MCF 10A (cell line): Measurements from ENCODE around the gene ENTPD5. TPM values are rescaled to one million over a fixed set of nuclear protein-coding genes. Genes with fewer than 3 reads are reported as not detected.

ENCODE experiments used
- Bru-seq: library from RNA; stranded (reverse); fragments of 400-500 nt; gene quantifications from one replicate; lab custom pipeline; 2021; lab: Mats Ljungman, UMichigan
- BruChase-seq, 2 experiments: library from RNA; stranded (reverse); fragments of 400-500 nt; gene quantifications; one replicate each; lab custom pipeline; 2021; lab: Mats Ljungman, UMichigan
- BruUV-seq: library from RNA; stranded (reverse); fragments of 400-500 nt; replicated peaks from 2 replicates; lab custom pipeline; 2021; lab: Mats Ljungman, UMichigan
- CTCF ChIA-PET: fragments of 300-600 bp; sonication (Branson Sonifier 250); formaldehyde crosslinking; extraction: SDS; loops from one replicate; lab custom pipeline; 2021; ENCODE audit warnings: antibody characterized with exemption, inconsistent platforms; lab: Yijun Ruan, JAX
- POLR2A ChIA-PET: fragments of 300-600, 350-650 bp; sonication (Branson Sonifier 250); formaldehyde crosslinking; extraction: SDS; loops from one replicate; lab custom pipeline; 2020; ENCODE audit warnings: antibody characterized with exemption, inconsistent platforms; lab: Yijun Ruan, JAX
- DNase-seq: peaks from one replicate; pipeline ENCODE4 v3.0.0-alpha.2; 2018; ENCODE audit not compliant: unreplicated experiment
- H3K27ac Mint-ChIP-seq: one replicate; pipeline ENCODE4 v1.8.0; 2022; ENCODE audit warnings: mild to moderate bottlenecking, low read depth, mixed read lengths; ENCODE audit not compliant: unreplicated experiment
- H3K27me3 Mint-ChIP-seq: one replicate; pipeline ENCODE4 v1.8.0; 2022; ENCODE audit warnings: mixed read lengths; ENCODE audit not compliant: insufficient read depth, unreplicated experiment
- H3K36me3 Mint-ChIP-seq: one replicate; pipeline ENCODE4 v1.8.0; 2022; ENCODE audit warnings: mild to moderate bottlenecking, moderate library complexity, mixed read lengths; ENCODE audit not compliant: insufficient read depth, unreplicated experiment
- H3K4me1 Mint-ChIP-seq: one replicate; pipeline ENCODE4 v1.8.0; 2022; ENCODE audit warnings: mixed read lengths; ENCODE audit not compliant: insufficient read depth, unreplicated experiment
- H3K4me3 Mint-ChIP-seq: one replicate; pipeline ENCODE4 v1.8.0; 2022; ENCODE audit warnings: mild to moderate bottlenecking, moderate library complexity, mixed read lengths; ENCODE audit not compliant: unreplicated experiment
- H3K9me3 Mint-ChIP-seq: one replicate; pipeline ENCODE4 v1.8.0; 2022; ENCODE audit warnings: mixed read lengths; ENCODE audit not compliant: unreplicated experiment
- intact Hi-C: fragments of 100-400 bp; cut with micrococcal nuclease; formaldehyde crosslinking; loops from 2 replicates; pipeline ENCODE4 v1.14.1; 2022
- long read RNA-seq: library from polyadenylated mRNA; stranded (forward); transcript quantifications from one replicate; pipeline ENCODE4 v2.0.0, GENCODE V29; 2022
- total RNA-seq: library from RNA; stranded (reverse); gene quantifications from 2 replicates; pipeline ENCODE4 v1.2.3, GENCODE V29; 2022
- TF ChIP-seq, protein P1 (sequence below): fragments of 200-600 bp; IDR thresholded peaks from one replicate; pipeline ENCODE4 v1.8.0; 2022; ENCODE audit warnings: antibody characterized with exemption, mild to moderate bottlenecking; ENCODE audit not compliant: unreplicated experiment

Gene ENTPD5
- total RNA-seq (13.9 and 15.8 TPM in 2 replicates), Bru-seq, nascent RNA (percentile 57 among the genes with signal in this experiment), BruChase-seq, experiment 1, labeled RNA remaining after a 6-hour chase (percentile 62 among the genes with signal in this experiment), BruChase-seq, experiment 2, labeled RNA remaining after a 2-hour chase (percentile 63 among the genes with signal in this experiment)
- long read RNA-seq, full-length matches to known transcripts: 5 of 25 reads
- long read RNA-seq, partial matches to known transcripts: 3 of 25 reads
- long read RNA-seq, other reads (novel, unspliced or antisense): 17 of 25 reads

DNA sequence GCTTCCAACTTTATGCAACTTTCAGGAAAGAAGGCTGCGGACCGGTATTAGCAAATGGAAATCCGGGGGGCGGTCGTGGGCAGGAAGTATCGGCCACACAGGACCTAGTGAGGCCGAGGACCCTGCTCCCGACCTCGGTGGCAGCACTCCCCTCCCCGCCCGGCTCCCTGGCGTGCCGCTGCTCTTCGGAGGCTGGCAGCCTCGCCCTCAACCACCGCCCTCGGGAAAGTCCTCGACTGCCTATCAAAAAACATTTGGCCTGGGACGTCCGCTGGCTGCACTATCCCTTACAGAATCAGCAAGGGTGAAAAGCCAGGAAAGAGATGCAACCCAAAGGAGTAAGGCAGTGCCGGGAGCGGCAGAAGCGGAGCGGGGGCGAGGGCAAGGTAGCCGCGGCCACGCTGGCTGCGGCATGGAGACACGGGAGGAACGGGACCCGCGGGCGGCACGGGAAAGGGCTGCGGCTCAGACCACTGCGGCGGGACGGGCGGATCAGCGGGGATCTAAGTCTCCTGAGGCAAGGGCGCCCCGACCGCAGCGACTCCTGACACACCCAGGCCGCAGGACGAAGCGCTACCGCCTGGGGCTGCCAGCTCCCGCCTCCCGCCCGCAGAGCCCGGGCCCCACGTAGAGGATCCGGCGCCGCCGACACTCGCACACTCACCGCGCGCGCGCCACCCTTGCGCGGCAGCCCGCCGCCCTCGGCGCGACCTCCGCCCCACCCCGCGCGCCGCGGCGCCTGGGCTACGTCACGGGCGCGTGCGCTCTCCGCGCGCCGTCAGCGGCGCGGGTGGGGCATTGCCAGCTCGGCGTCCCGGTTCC lies at the start of gene ENTPD5, which contains the start of gene BBOF1:
Gene ENTPD5, minus strand, starts transcription at position 703 of the 822 bp plus-strand sequence. CDS start 31,186 bp downstream, outside the sequence.
Gene BBOF1, plus strand, starts transcription at position 764 of the 822 bp plus-strand sequence. CDS start 130 bp downstream, outside the sequence.
- peak; percentile 78 for DNase-seq
- Mint-ChIP-seq H3K36me3 (no peaks in the 10 kb centered on the region), H3K27me3 (no peaks in the 10 kb centered on the region), H3K27ac (peak within 1 kb of the TSS; percentile 96), H3K4me3 (peak within 1 kb of the TSS; percentile 96), H3K9me3 (no peaks in the 10 kb centered on the region), H3K4me1 (peaks cover 6% of the 10 kb centered on the region)
- CTCF ChIA-PET: interaction anchor here (0.6 to 1.2 kb wide), 5 partner anchors 13 to 603 kb away, joined by 3 to 5 read pairs (median 3); no protein-coding TSS in a partner anchor
- TF ChIP-seq, protein P1, sequence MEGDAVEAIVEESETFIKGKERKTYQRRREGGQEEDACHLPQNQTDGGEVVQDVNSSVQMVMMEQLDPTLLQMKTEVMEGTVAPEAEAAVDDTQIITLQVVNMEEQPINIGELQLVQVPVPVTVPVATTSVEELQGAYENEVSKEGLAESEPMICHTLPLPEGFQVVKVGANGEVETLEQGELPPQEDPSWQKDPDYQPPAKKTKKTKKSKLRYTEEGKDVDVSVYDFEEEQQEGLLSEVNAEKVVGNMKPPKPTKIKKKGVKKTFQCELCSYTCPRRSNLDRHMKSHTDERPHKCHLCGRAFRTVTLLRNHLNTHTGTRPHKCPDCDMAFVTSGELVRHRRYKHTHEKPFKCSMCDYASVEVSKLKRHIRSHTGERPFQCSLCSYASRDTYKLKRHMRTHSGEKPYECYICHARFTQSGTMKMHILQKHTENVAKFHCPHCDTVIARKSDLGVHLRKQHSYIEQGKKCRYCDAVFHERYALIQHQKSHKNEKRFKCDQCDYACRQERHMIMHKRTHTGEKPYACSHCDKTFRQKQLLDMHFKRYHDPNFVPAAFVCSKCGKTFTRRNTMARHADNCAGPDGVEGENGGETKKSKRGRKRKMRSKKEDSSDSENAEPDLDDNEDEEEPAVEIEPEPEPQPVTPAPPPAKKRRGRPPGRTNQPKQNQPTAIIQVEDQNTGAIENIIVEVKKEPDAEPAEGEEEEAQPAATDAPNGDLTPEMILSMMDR: no peak
- intact Hi-C loops: loop anchor here (1.0 to 2.0 kb wide), 2 partner anchors 66 to 68 kb away; partner anchors contain the start of genes ALDH6A1, COQ6, FAM161B and LIN52
- POLR2A ChIA-PET: interaction anchor here (0.6 to 2.2 kb wide), 29 partner anchors 10 to 961 kb away, joined by 3 to 24 read pairs (median 3); partner anchors contain the start of genes ABCD4, ALDH6A1, COQ6 and FAM161B
- BruUV-seq: no TSS peak

DNA sequence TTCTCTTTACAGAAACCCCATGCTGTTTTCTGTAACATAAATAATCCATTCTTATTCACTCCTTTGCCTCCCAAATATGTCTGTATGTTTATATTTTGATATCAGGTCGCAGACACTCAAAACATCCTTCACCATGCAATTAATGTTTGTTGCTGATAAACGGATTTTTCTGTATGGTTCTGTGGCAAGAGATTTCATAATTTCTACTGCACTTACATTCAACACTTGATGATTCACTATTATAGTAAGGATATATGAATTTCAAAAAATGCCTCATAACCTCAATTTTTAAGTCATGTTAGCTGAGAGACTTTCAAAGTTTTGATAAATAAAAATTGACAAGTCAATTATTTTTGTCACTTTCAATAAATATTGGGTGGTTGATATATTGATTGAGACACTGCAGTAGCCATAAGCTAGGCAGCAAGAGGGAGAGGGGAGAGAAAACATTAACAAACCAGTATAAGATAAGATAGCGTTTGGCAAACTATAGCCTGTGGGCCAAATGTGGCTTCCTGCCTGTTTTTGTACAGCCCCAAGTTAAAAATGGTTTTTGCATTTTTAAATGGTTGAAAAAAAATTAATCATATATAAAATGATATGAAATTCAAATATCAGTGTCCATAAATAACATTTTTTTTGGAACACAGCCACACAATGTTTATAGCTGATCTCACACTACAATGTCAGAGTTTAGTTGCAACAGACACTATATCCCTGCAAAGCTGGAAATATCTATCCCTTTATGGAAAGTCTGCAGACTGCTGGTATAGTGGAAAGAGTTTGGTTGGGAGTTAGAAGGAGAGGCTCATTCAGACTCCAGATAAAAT lies 46.9 kb upstream of the ENTPD5 start:
- BruUV-seq: no TSS peak
- peak; percentile 39 for DNase-seq

DNA sequence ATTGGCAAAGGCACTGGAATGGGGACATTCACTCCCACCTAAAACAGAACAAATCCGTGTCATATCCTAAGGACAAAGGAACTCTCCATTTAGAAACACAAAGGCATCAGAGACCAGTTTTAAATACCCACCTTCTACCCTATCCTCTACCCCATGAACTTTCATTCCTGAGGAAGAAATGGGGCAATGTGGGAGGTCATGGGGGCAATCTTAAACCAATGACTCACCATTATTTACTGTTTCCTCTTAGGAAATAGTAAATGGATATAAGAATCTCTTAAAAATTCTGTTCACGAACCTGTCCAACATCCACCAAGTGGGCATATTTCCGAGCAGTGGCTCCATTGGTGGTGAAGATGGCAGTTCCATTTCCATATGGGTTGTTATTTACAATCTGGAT lies 45.8 kb upstream of the ENTPD5 start:
- Mint-ChIP-seq H3K4me3 (no peak overlapping the region), H3K27ac (no peak overlapping the region), H3K36me3 (peaks cover 50% of the 10 kb centered on the region), H3K27me3 (no peaks in the 10 kb centered on the region), H3K4me1 (peaks cover 13% of the 10 kb centered on the region), H3K9me3 (no peaks in the 10 kb centered on the region)
- TF ChIP-seq, protein P1: no peak
- POLR2A ChIA-PET: interaction anchor here (1.2 to 5.2 kb wide), 4 partner anchors 8 to 47 kb away, joined by 3 to 33 read pairs (median 12); partner anchors contain the start of genes ALDH6A1 and LIN52
- CTCF ChIA-PET: no interaction called here
- peak; percentile 40 for DNase-seq
- intact Hi-C loops: no loop called here
- BruUV-seq: no TSS peak

More for the DNA sequence above, 46.9 kb upstream of the ENTPD5 start:
- H3K4me1 Mint-ChIP-seq: peaks cover 13% of the 10 kb centered on the region
- TF ChIP-seq, protein P1: no peak
- H3K27ac Mint-ChIP-seq: no peak overlapping the region
- peaks cover 47% of the 10 kb centered on the region for H3K36me3 Mint-ChIP-seq
- H3K27me3 Mint-ChIP-seq: no peaks in the 10 kb centered on the region
- no peak overlapping the region for H3K4me3 Mint-ChIP-seq
- ChIA-PET CTCF (no interaction called here), POLR2A (interaction anchor here (0.8 to 4.9 kb wide), 6 partner anchors 12 to 116 kb away, joined by 3 to 33 read pairs (median 4); partner anchors contain the start of genes ALDH6A1, BBOF1, COQ6 and ENTPD5)
- no peaks in the 10 kb centered on the region for H3K9me3 Mint-ChIP-seq
- intact Hi-C loops: no loop called here
